IMR-90 (cell line): ENCODE data around the gene ITPR2. TPM values are rescaled to one million over a fixed set of nuclear protein-coding genes. Genes with fewer than 3 reads are reported as not detected.
A peak's percentile ranks its signal among the peaks of the same experiment; 100 is the strongest.

ENCODE experiments used
- ATAC-seq: fragments of 200-7000 bp; cut with Tn5 transposase; 2 replicates; pipeline ENCODE4 v1.9.1; 2020; ENCODE audit warnings: low read depth, mild to moderate bottlenecking, moderate library complexity
- BruUV-seq: library from RNA; stranded (reverse); fragments of 400-500 nt; replicated peaks from 2 replicates; lab custom pipeline; 2021; lab: Mats Ljungman, UMichigan
- CTCF ChIA-PET: fragments of 300-600 bp; formaldehyde crosslinking; extraction: SDS; loops from one replicate; lab custom pipeline; 2021; ENCODE audit warnings: antibody characterized with exemption; lab: Yijun Ruan, JAX
- POLR2A ChIA-PET: fragments of 300-600 bp; sonication (Branson Sonifier 250); formaldehyde crosslinking; loops from one replicate; lab custom pipeline; 2022; ENCODE audit warnings: antibody characterized with exemption; ENCODE audit not compliant: unreplicated experiment; lab: Charles Lee
- DNase-seq: peaks from one replicate; pipeline ENCODE4 v3.0.0; 2013
- H2AFZ ChIP-seq: replicated peaks from 2 replicates; pipeline ENCODE3; 2013; ENCODE audit warnings: low read length, mild to moderate bottlenecking; ENCODE audit not compliant: poor library complexity
- H2AK5ac ChIP-seq: 2 replicates; pipeline ENCODE4 v1.6.1; 2013; ENCODE audit warnings: low read depth, low read length, inconsistent platforms
- H2AK9ac ChIP-seq: replicated peaks from 2 replicates; pipeline ENCODE3; 2013; ENCODE audit warnings: mild to moderate bottlenecking, low read depth, low read length, moderate library complexity; ENCODE audit not compliant: poor library complexity
- H2BK120ac ChIP-seq: 2 replicates; pipeline ENCODE4 v1.6.1; 2013; ENCODE audit warnings: low read depth, low read length, inconsistent platforms
- H2BK15ac ChIP-seq: 3 replicates; pipeline ENCODE4 v1.6.1; 2013; ENCODE audit warnings: low read depth, low read length, inconsistent platforms
- H2BK20ac ChIP-seq: 2 replicates; pipeline ENCODE4 v1.6.1; 2013; ENCODE audit warnings: low read depth, mild to moderate bottlenecking, inconsistent platforms, low read length, moderate library complexity
- H2BK5ac ChIP-seq: 2 replicates; pipeline ENCODE4 v1.6.1; 2013; ENCODE audit warnings: mild to moderate bottlenecking, low read depth, low read length, inconsistent platforms; ENCODE audit not compliant: poor library complexity, severe bottlenecking
- H3K14ac ChIP-seq: replicated peaks from 2 replicates; pipeline ENCODE4 v1.6.1; 2013; ENCODE audit warnings: low read depth, low read length, inconsistent platforms
- H3K18ac ChIP-seq: 2 replicates; pipeline ENCODE4 v1.6.1; 2013; ENCODE audit warnings: low read depth, low read length, control low read depth
- H3K23ac ChIP-seq: 2 replicates; pipeline ENCODE4 v1.6.1; 2013; ENCODE audit warnings: low read depth, low read length, inconsistent platforms
- H3K27ac ChIP-seq: 2 replicates; pipeline ENCODE4 v1.5.1; 2013; ENCODE audit warnings: mild to moderate bottlenecking, control low read depth, low read length; ENCODE audit not compliant: insufficient read depth
- H3K27me3 ChIP-seq: 2 replicates; pipeline ENCODE4 v1.6.1; 2013; ENCODE audit warnings: low read length; ENCODE audit not compliant: control insufficient read depth, insufficient read depth
- H3K36me3 ChIP-seq: 2 replicates; pipeline ENCODE4 v1.6.1; 2013; ENCODE audit warnings: low read length, mixed read lengths; ENCODE audit not compliant: control insufficient read depth, insufficient read depth
- H3K4ac ChIP-seq: 2 replicates; pipeline ENCODE4 v1.6.1; 2013; ENCODE audit warnings: low read depth, low read length, inconsistent platforms
- H3K4me1 ChIP-seq: 2 replicates; pipeline ENCODE4 v1.6.1; 2013; ENCODE audit warnings: low read length, mixed read lengths; ENCODE audit not compliant: control insufficient read depth, insufficient read depth
- H3K4me2 ChIP-seq: 2 replicates; pipeline ENCODE4 v1.6.1; 2013; ENCODE audit warnings: low read depth, mild to moderate bottlenecking, control low read depth, low read length, moderate library complexity
- H3K4me3 ChIP-seq: 2 replicates; pipeline ENCODE4 v1.5.1; 2013; ENCODE audit warnings: low read depth, mild to moderate bottlenecking, control low read depth, low read length, moderate library complexity; ENCODE audit not compliant: insufficient read depth
- H3K56ac ChIP-seq: 2 replicates; pipeline ENCODE4 v1.6.1; 2013; ENCODE audit warnings: low read length, inconsistent platforms; ENCODE audit not compliant: insufficient read depth; ENCODE audit errors: extremely low read depth
- H3K79me1 ChIP-seq, 2 experiments: 2 replicates each; pipeline ENCODE4 v1.6.1; 2013; ENCODE audit warnings: low read length in 2 of 2, inconsistent platforms in 1 of 2, low read depth in 1 of 2
- H3K9ac ChIP-seq: 2 replicates; pipeline ENCODE4 v1.6.1; 2013; ENCODE audit warnings: low read depth, low read length, control low read depth
- H3K9me1 ChIP-seq: 2 replicates; pipeline ENCODE4 v1.6.1; 2013; ENCODE audit warnings: low read length, inconsistent platforms; ENCODE audit not compliant: insufficient read depth
- H3K9me3 ChIP-seq: 2 replicates; pipeline ENCODE4 v1.6.1; 2013; ENCODE audit warnings: low read length; ENCODE audit not compliant: control insufficient read depth, insufficient read depth
- H4K20me1 ChIP-seq: 2 replicates; pipeline ENCODE4 v1.6.1; 2013; ENCODE audit warnings: low read length, inconsistent platforms; ENCODE audit not compliant: insufficient read depth
- H4K5ac ChIP-seq: 2 replicates; pipeline ENCODE4 v1.6.1; 2013; ENCODE audit warnings: mild to moderate bottlenecking, low read depth, low read length, control low read depth
- H4K8ac ChIP-seq, 2 experiments: 2 replicates each; pipeline ENCODE4 v1.6.1; 2013; ENCODE audit warnings: low read depth in 2 of 2, low read length in 2 of 2, control low read depth in 1 of 2, inconsistent platforms in 1 of 2
- H4K91ac ChIP-seq: 2 replicates; pipeline ENCODE4 v1.6.1; 2013; ENCODE audit warnings: low read depth, low read length, inconsistent platforms; ENCODE audit not compliant: insufficient read depth
- BHLHE40 ChIP-seq: fragments of 150-350 bp; IDR thresholded peaks from 2 replicates; pipeline ENCODE4 v1.6.1; 2016; ENCODE audit warnings: mild to moderate bottlenecking, low read depth, low read length
- CHD1 ChIP-seq: IDR thresholded peaks from 2 replicates; pipeline ENCODE4 v1.6.1; 2012; ENCODE audit warnings: low read depth, low read length, improper control_type of control experiment
- CTCF ChIP-seq: conservative IDR thresholded peaks from 2 replicates; pipeline ENCODE4 v1.5.1; 2012; ENCODE audit warnings: mild to moderate bottlenecking, low read depth, low read length, improper control_type of control experiment
- ELK1 ChIP-seq: fragments of 150-350 bp; IDR thresholded peaks from 2 replicates; pipeline ENCODE4 v1.6.1; 2016; ENCODE audit warnings: low read depth, mild to moderate bottlenecking, low read length, moderate library complexity, borderline replicate concordance
- FOS ChIP-seq: fragments of 150-350 bp; IDR thresholded peaks from 2 replicates; pipeline ENCODE4 v1.6.1; 2016; ENCODE audit warnings: low read depth, low read length
- MAFK ChIP-seq: IDR thresholded peaks from 2 replicates; pipeline ENCODE4 v1.6.1; 2012; ENCODE audit warnings: low read depth, low read length, improper control_type of control experiment
- MAZ ChIP-seq: IDR thresholded peaks from 2 replicates; pipeline ENCODE4 v1.6.1; 2012; ENCODE audit warnings: low read depth, mild to moderate bottlenecking, low read length, improper control_type of control experiment, moderate library complexity, borderline replicate concordance
- MXI1 ChIP-seq: IDR thresholded peaks from 2 replicates; pipeline ENCODE4 v1.6.1; 2012; ENCODE audit warnings: low read depth, mild to moderate bottlenecking, low read length, moderate library complexity, borderline replicate concordance
- NFE2L2 ChIP-seq: fragments of 150-350 bp; IDR thresholded peaks from 2 replicates; pipeline ENCODE4 v1.6.1; 2016; ENCODE audit warnings: low read depth, mild to moderate bottlenecking, low read length
- POLR2A ChIP-seq: IDR thresholded peaks from 2 replicates; pipeline ENCODE4 v1.6.1; 2012; ENCODE audit warnings: mild to moderate bottlenecking, low read depth, low read length
- RAD21 ChIP-seq: IDR thresholded peaks from 2 replicates; pipeline ENCODE4 v1.6.1; 2012; ENCODE audit warnings: low read length, improper control_type of control experiment
- RCOR1 ChIP-seq: IDR thresholded peaks from 2 replicates; pipeline ENCODE4 v1.6.1; 2012; ENCODE audit warnings: mild to moderate bottlenecking, low read length, improper control_type of control experiment; ENCODE audit not compliant: insufficient replicate concordance
- RFX5 ChIP-seq: IDR thresholded peaks from 2 replicates; pipeline ENCODE4 v1.8.0; 2012; ENCODE audit warnings: low read depth, mild to moderate bottlenecking, low read length, moderate library complexity
- SMC3 ChIP-seq: fragments of 150-350 bp; IDR thresholded peaks from 2 replicates; pipeline ENCODE4 v1.6.1; 2016; ENCODE audit warnings: low read depth, mild to moderate bottlenecking, antibody characterized with exemption, low read length, moderate library complexity
- USF2 ChIP-seq: fragments of 150-350 bp; IDR thresholded peaks from 2 replicates; pipeline ENCODE4 v1.6.1; 2017; ENCODE audit warnings: mild to moderate bottlenecking, antibody characterized with exemption, low read length, low read depth
- WGBS, 2 experiments: methylation state at CpG; one replicate each; pipeline versions ENCODE4 v1.1.5 to v1.1.7; 2013; ENCODE audit warnings: missing lambda C conversion rate in 2 of 2; ENCODE audit not compliant: insufficient read length in 1 of 2; ENCODE audit errors: extremely low coverage in 2 of 2; 5-methylcytosine and 5-hydroxymethylcytosine counted together
- dilution Hi-C: fragments of 300-500 bp; cut with HindIII; formaldehyde crosslinking; loops from one replicate; pipeline ENCODE4 v1.14.3; 2018; ENCODE audit warnings: low sequenced_read_pairs; ENCODE audit not compliant: unreplicated experiment
- in situ Hi-C: fragments of 300-500 bp; cut with MboI; formaldehyde crosslinking; loops from 3 replicates; pipeline ENCODE4 v1.14.3; 2019; ENCODE audit warnings: low sequenced_read_pairs, inconsistent platforms, mixed read lengths
- intact Hi-C: fragments of 100-400 bp; cut with micrococcal nuclease; formaldehyde crosslinking; loops from 2 replicates; pipeline ENCODE4 v1.10.0; 2022
- polyA plus RNA-seq, 3 experiments: library from polyadenylated mRNA; depleted of rRNA; stranded (reverse); fragments of >200 nt; gene quantifications; 2 replicates each; pipeline ENCODE4 v1.2.3, GENCODE V29; 2012; ENCODE audit warnings: low replicate concordance in 1 of 3
- total RNA-seq: library from RNA; depleted of rRNA; stranded (reverse); fragments of >200 nt; gene quantifications from 2 replicates; pipeline ENCODE4 v1.2.3, GENCODE V29; 2012

The ITPR2 gene
- total and polyA plus RNA-seq, 2 of the 4 experiments (the other 2 are of a cell fraction): 1.2 to 9.0 TPM

- Histone ChIP-seq H4K8ac (no peak overlapping the region), H3K23ac (no peak overlapping the region), H2AK5ac (no peak overlapping the region), H3K4me3 (no peak overlapping the region), H3K9me3 (no peaks in the 10 kb centered on the region), H3K27ac (no peak overlapping the region), H4K5ac (no peak overlapping the region), H2BK5ac (no peak overlapping the region), H3K79me1 (no peaks in the 10 kb centered on the region), H3K14ac (no peak overlapping the region), H2AFZ (no peak overlapping the region), H2BK15ac (no peak overlapping the region), H3K27me3 (no peaks in the 10 kb centered on the region), H3K4me2 (no peak overlapping the region), H3K4me1 (no peaks in the 10 kb centered on the region), H3K9me1 (no peaks in the 10 kb centered on the region), H3K18ac (no peak overlapping the region), H3K36me3 (no peaks in the 10 kb centered on the region), H2BK20ac (no peak overlapping the region), H4K20me1 (no peaks in the 10 kb centered on the region), H2BK120ac (no peak overlapping the region), H2AK9ac (no peak overlapping the region), H4K91ac (no peak overlapping the region), H3K4ac (no peak overlapping the region), H3K56ac (no peak overlapping the region), H3K9ac (no peak overlapping the region)
- dilution Hi-C loops: no loop called here
- ChIA-PET CTCF (no interaction called here), POLR2A (no interaction called here)
- BruUV-seq: no TSS peak
- no peak for TF ChIP-seq POLR2A
- no peak for TF ChIP-seq CTCF
- no peak for TF ChIP-seq FOS
- no peak for TF ChIP-seq CHD1
- no peak for TF ChIP-seq MXI1
- TF ChIP-seq MAFK: no peak
- no peak for TF ChIP-seq BHLHE40
- TF ChIP-seq RFX5: no peak
- TF ChIP-seq USF2: no peak
- TF ChIP-seq RAD21: no peak
- no peak for TF ChIP-seq ELK1
- no peak for TF ChIP-seq NFE2L2
- TF ChIP-seq MAZ: no peak
- TF ChIP-seq RCOR1: no peak
- no peak for TF ChIP-seq SMC3
- ATAC-seq: peak; percentile 49; the same call in 1 of the 2 replicates
- in situ Hi-C loops: no loop called here
- WGBS, 2 experiments: 40% methylated on average over 1 of the region's 5 CpGs; no CpG with 5 or more reads in 1 of the 2 experiments
- peak; percentile 55 for DNase-seq
- intact Hi-C loops: no loop called here
These were observed 166.7 kb downstream of the ITPR2 start for GRCh38 chr12:26666286-26666685.
